ENCODE measurements around the gene ENHO. TPM values are rescaled to one million over a fixed set of nuclear protein-coding genes. Genes with fewer than 3 reads are reported as not detected.
"Not testable (repeated sequence)": the region's sequence is repeated elsewhere in the genome, so short reads cannot be mapped to it uniquely, and the experiment has no call there.

The ENHO gene
- total RNA-seq, 2 donors from 2014 or later = 0.75 TPM; not detected in 1

- Histone ChIP-seq H3K9me3 (no peaks in the 10 kb centered on the region), H3K36me3 (no peaks in the 10 kb centered on the region), H3K27ac (no peak overlapping the region), H3K4me3 (no peak overlapping the region), H3K4me1 (no peaks in the 10 kb centered on the region), H3K27me3 (no peaks in the 10 kb centered on the region)
- TF ChIP-seq CTCF (IDR thresholded peaks at IDR 0.05) = no peak
- no peak for DNase-seq (ENCODE audit: low spot score)
Measured at GRCh38 chr9:34490360-34490759, 32.4 kb downstream of the ENHO start.

- DNase-seq (ENCODE audit: low spot score) = no peak
- Histone ChIP-seq H3K9me3 (no peaks in the 10 kb centered on the region), H3K27me3 (no peaks in the 10 kb centered on the region), H3K4me1 (no peaks in the 10 kb centered on the region), H3K36me3 (no peaks in the 10 kb centered on the region), H3K4me3 (no peak overlapping the region), H3K27ac (no peak overlapping the region)
- no peak for TF ChIP-seq CTCF (IDR thresholded peaks at IDR 0.05)
Measured at GRCh38 chr9:34486572-34486971, 36.2 kb downstream of the ENHO start.

- Histone ChIP-seq H3K27me3 (no peaks in the 10 kb centered on the region), H3K4me3 (no peak overlapping the region)
- DNase-seq (ENCODE audit: low spot score) = no peak
Measured at GRCh38 chr9:34485822-34486221, 37.0 kb downstream of the ENHO start.

GRCh38 chr9:34484678-34485077, 38.1 kb downstream of the ENHO start:
- no peak for DNase-seq (ENCODE audit: low spot score)
- H3K4me1 ChIP-seq = no peaks in the 10 kb centered on the region
- no peak overlapping the region for H3K4me3 ChIP-seq
- H3K27me3 ChIP-seq = no peaks in the 10 kb centered on the region
- no peaks in the 10 kb centered on the region for H3K9me3 ChIP-seq
- no peak for TF ChIP-seq CTCF (IDR thresholded peaks at IDR 0.05)
- no peaks in the 10 kb centered on the region for H3K36me3 ChIP-seq
- H3K27ac ChIP-seq = no peak overlapping the region

More at GRCh38 chr9:34485822-34486221, 37.0 kb downstream of the ENHO start:
- H3K4me1 ChIP-seq = no peaks in the 10 kb centered on the region
- no peaks in the 10 kb centered on the region for H3K9me3 ChIP-seq
- no peak overlapping the region for H3K27ac ChIP-seq
- TF ChIP-seq CTCF (IDR thresholded peaks at IDR 0.05) = no peak
- no peaks in the 10 kb centered on the region for H3K36me3 ChIP-seq

- H3K4me1 ChIP-seq; H3K9me3 ChIP-seq; H3K27ac ChIP-seq; H3K27me3 ChIP-seq; H3K4me3 ChIP-seq; H3K36me3 ChIP-seq; DNase-seq (ENCODE audit: low spot score): not testable (repeated sequence)
Measured at GRCh38 chr9:34482746-34483145, 40.0 kb downstream of the ENHO start.

GRCh38 chr9:34481620-34482019, 41.2 kb downstream of the ENHO start:
- not testable (repeated sequence) for H3K36me3 ChIP-seq; H3K27ac ChIP-seq; H3K9me3 ChIP-seq; H3K4me1 ChIP-seq; H3K4me3 ChIP-seq; DNase-seq (ENCODE audit: low spot score); H3K27me3 ChIP-seq

GRCh38 chr9:34479431-34479866, 43.3 kb downstream of the ENHO start:
- H3K4me3 ChIP-seq = no peak overlapping the region
- no peak for DNase-seq (ENCODE audit: low spot score)
- no peaks in the 10 kb centered on the region for H3K4me1 ChIP-seq
- no peak overlapping the region for H3K27ac ChIP-seq
- TF ChIP-seq CTCF (IDR thresholded peaks at IDR 0.05) = no peak
- no peaks in the 10 kb centered on the region for H3K27me3 ChIP-seq
- H3K36me3 ChIP-seq = no peaks in the 10 kb centered on the region
- H3K9me3 ChIP-seq = no peaks in the 10 kb centered on the region
